GM19452 (cell line): ENCODE data around the gene OTOF.

ENCODE experiments used
- ATAC-seq: cut with Tn5 transposase; IDR thresholded peaks from one replicate; pipeline ENCODE4 v1.9.1; 2021; ENCODE audit not compliant: unreplicated experiment

OTOF gene

DNA sequence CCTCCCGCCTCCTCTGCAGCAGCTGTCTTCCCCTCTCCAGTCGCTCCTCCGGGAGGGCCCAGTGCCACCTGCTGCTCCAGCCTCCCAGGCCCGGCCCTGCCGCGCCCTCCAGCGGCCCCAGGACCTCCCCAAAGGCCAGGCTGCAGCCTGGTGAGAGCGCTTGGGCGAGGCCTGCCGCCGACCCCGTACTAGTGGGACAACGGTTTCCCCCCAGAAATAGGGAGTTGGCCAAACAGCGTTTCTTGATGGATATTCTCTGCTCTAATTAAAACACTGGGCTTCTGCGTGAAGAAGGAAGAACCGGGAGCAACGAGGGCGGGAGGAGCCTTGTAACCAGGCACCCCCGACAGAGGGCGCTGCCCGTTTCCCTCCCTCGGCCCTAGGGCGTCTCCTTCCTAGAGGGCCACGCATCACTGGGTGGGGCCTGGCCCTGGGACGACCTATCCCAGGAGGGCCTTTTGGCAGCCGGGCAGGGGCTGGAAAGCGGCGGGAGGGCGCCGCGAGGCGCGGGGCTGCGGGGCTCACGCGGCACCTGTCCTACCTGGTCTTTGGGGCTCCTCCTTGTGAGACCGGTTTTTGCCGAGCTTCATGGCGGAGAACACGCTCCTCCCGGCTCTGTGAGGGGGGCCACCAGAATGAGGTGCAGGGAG is 25.4 kb upstream of the OTOF start:
- ATAC-seq, result peak; percentile 56

DNA sequence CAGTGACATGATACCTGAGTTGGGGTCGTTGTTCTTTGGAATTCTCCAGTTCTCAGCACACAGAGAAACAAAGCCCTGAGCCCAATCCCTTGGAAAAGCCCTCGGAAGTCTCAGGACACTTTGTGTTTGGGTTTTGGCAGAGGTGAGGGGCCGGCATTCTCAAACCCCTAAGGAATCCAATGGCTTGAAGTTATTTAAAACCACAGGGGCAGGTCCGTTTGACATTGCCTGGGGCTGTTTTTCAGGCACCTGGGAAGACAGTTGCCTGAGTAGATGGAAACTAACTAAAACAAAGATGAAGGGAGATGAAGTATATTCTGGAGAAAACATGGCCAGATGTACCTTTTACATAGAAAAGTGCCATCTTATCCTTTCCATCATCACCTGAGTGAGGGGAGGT is 22.5 kb upstream of the OTOF start:
- ATAC-seq, result no peak

- ATAC-seq, result no peak
Observed at GRCh38 chr2:26495705-26496297, 17.9 kb upstream of the OTOF start.

DNA sequence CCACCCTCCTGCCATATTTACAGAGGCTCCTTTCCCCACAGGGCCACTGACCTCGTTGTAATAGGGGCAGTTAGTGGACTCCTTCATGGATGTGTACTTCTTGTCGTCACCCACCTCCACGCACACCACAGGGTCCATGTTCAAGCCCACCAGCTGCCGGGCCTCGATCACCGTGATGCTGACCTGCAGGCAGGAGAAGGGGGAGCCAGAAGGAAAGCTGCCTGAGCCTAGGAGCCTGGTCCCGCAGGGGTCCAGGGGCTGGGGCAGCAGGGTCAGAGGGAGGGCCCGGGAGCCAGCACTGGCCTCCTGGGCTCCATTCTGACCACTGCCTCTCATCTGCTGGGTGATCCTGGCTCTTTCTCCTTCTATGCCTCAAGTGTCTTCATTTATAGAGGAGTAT is 17.0 kb upstream of the OTOF start:
- no peak for ATAC-seq

DNA sequence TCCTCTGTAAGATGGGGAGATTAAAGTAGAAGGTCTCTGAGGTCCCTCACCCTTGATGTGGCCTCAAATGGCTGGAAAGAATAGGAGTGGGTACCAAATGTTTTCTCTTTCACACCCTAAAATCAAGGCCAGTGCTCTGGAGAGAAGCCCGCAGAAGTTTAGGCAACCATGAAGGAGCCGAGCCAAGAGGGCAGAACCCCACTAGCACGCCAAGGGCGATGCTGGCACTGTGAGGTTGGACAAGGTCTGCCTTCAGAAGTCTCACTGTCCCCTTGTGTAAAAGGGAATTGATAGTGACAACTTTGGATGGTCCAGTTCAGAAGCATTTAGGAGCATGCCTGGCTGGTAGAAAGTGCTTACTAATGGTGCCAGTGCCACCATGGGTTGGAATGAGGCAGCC is 16.3 kb upstream of the OTOF start:
- ATAC-seq, result no peak

DNA sequence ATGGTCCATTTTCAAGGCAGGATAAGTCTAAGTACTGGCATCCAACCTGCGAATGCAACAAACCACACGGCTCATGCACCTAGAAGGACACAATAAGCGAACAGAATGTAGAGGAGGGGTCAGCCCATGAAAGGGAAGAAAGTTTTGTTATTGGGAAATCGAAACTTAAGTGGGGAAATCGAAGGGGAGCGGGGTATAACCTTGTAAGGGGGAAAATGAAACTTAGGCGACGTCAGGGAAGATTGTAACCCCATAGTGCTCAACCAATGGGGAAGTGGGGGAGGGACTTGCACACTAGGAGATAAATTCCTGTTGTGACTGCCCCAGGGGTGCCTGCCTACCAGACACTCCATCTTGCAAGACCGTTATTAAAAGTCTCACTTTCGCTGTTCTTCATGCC is 15.6 kb upstream of the OTOF start:
- ATAC-seq, result no peak

GRCh38 chr2:26492749-26493515 is 15.0 kb upstream of the OTOF start:
- no peak for ATAC-seq

- no peak for ATAC-seq
Observed at GRCh38 chr2:26491563-26492167, 13.7 kb upstream of the OTOF start.

- no peak for ATAC-seq
Observed at GRCh38 chr2:26489213-26489850, 11.4 kb upstream of the OTOF start.

DNA sequence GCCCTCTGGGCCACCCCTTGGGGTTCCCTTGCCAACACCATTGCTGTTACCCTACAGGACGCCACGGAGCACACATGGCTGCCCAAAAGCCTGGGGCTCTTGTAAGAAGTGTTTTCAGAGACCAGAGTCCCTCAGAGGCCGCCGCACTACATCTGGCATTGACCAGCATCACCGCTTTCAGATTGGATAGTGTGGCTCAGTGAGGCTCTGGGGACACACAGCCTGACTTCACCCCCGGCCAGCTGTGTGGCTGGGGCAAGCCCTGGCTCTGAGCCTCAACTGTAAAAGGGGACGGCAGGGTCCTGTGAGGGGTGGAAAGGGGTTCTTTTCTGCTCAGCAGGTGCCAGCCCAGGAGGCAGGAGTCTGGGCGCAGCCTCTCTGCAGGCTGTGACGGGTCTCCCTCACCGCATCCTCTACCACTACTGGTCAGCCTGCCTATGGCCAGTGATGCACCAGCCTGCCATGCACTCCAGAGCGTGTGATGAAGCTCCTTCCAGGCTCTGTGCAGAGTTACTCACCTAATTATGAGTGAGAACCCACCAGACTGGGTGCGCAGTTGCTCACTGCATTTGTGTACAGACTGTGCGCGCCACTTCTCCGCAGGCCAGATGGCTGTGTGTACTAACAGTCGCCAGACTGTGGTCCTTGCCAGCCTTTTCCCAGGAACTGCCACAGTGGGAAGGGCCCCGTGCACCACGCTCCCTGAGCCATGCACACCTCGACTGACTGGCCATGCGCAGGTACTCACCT is 10.7 kb upstream of the OTOF start:
- ATAC-seq, result no peak

- no peak for ATAC-seq
Observed at GRCh38 chr2:26487192-26487591, 9.3 kb upstream of the OTOF start.

- no peak for ATAC-seq
Observed at GRCh38 chr2:26486789-26487188, 8.9 kb upstream of the OTOF start.

DNA sequence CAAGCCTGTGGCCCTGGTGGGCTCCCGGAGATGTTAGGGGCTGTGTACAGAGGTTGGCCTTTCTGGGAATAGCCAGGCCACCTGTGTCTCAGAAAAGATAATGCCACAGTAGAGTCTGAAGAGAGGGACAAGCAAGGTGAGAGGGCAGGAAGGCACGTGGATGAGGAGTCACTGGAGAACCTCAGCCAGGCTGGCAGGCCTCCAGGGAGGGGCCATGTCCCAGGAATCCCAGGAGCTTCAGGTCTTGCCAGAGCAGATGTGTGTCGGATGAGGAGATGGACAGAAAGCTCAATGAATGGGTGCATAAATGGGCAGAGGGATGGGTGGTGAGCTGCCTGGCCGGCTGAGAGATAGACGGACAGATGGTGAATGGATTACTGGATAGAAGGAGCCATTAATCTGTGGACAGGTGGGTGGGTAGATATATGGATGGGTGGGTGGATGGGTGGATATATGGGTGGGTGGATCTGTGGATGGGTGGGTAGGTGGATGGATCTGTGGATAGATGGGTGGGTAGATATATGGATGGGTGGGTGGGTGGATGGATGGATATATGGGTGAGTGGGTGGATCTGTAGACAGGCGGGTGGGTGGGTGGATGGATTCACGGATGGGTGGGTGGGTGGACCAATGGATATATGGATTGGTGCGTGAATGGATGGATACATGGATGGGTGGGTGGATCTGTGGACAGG is 7.9 kb upstream of the OTOF start:
- ATAC-seq, result no peak

- ATAC-seq, result no peak
Observed at GRCh38 chr2:26485099-26485498, 7.2 kb upstream of the OTOF start.

- no peak for ATAC-seq
Observed at GRCh38 chr2:26484579-26484978, 6.7 kb upstream of the OTOF start.

GRCh38 chr2:26483957-26484565 is 6.1 kb upstream of the OTOF start:
- ATAC-seq, result no peak

DNA sequence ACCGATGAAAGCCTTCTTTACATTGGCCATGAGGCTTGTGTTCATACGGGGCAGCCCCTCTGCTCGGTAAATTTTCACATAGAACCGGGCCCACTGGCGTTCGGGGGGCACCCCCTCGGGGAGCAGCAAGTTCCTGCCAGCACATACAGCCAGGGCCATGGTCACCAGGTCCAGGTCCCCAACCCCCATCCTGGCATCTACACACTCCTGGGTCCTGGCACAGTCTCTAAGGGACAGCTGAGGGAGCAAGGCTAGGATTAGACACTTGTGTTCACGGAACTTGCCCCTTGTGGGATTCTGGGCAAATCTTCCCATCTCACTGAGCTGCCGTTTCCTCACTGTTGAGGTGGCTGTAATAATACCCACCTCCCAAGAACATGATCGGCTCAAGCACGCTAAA is 5.6 kb upstream of the OTOF start:
- ATAC-seq, result no peak

DNA sequence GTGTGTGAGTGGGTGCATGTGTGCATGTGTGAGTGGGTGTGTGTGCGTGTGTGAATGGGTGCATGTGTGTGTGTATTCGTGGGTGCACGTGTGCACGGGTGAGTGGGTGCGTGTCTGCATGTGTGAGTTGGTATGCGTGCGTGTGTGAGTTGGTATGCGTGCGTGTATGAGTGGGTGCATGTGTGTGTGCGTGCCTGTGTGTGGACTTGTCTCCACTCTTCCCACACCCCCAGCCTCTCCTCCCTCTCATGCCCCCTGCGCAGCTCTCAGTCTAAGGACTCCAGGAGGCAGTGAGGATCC is 5.1 kb upstream of the OTOF start:
- ATAC-seq, result no peak

- ATAC-seq, result no peak
Observed at GRCh38 chr2:26482211-26483026, 4.5 kb upstream of the OTOF start.
